Endodermal cell (in vitro differentiated cells): ENCODE results near the gene TOMM34. TPM values are rescaled to one million over a fixed set of nuclear protein-coding genes. Genes with fewer than 3 reads are reported as not detected.

Experiments
- DNase-seq: peaks from one replicate; pipeline ENCODE4 v3.0.0-alpha.2; 2017
- H3K27ac ChIP-seq: 2 replicates; pipeline ENCODE4 v1.5.1; 2013; ENCODE audit warnings: mild to moderate bottlenecking, low read depth, low read length, moderate library complexity
- H3K27me3 ChIP-seq: 2 replicates; pipeline ENCODE4 v1.6.1; 2013; ENCODE audit warnings: mild to moderate bottlenecking, low read length, moderate library complexity; ENCODE audit not compliant: insufficient read depth, control insufficient read depth, poor library complexity, severe bottlenecking
- H3K36me3 ChIP-seq: 2 replicates; pipeline ENCODE4 v1.7.0; 2013; ENCODE audit warnings: mild to moderate bottlenecking, low read length, moderate library complexity; ENCODE audit not compliant: control insufficient read depth, insufficient read depth
- H3K4me1 ChIP-seq: one replicate; pipeline ENCODE4 v1.7.0; 2013; ENCODE audit warnings: low read length; ENCODE audit not compliant: control insufficient read depth, insufficient read depth
- H3K4me3 ChIP-seq: 2 replicates; pipeline ENCODE4 v1.5.1; 2013; ENCODE audit warnings: mild to moderate bottlenecking, low read length, moderate library complexity
- H3K9ac ChIP-seq: 2 replicates; pipeline ENCODE4 v1.6.1; 2013; ENCODE audit warnings: mild to moderate bottlenecking, low read length, moderate library complexity; ENCODE audit not compliant: poor library complexity, severe bottlenecking; ENCODE audit errors: extremely low read depth
- H3K9me3 ChIP-seq: 2 replicates; pipeline ENCODE4 v1.6.1; 2013; ENCODE audit warnings: mild to moderate bottlenecking, low read length, moderate library complexity; ENCODE audit not compliant: control insufficient read depth
- H3K27ac Mint-ChIP-seq: 2 replicates; pipeline ENCODE4 v1.8.0; 2020; ENCODE audit warnings: mixed read lengths
- H3K27me3 Mint-ChIP-seq: 2 replicates; pipeline ENCODE4 v1.8.0; 2021; ENCODE audit warnings: mild to moderate bottlenecking, mixed read lengths; ENCODE audit not compliant: insufficient read depth
- H3K36me3 Mint-ChIP-seq: 2 replicates; pipeline ENCODE4 v1.8.0; 2020; ENCODE audit warnings: low read depth, mixed read lengths
- H3K4me1 Mint-ChIP-seq: 2 replicates; pipeline ENCODE4 v1.8.0; 2020; ENCODE audit warnings: mixed read lengths
- H3K4me3 Mint-ChIP-seq: 2 replicates; pipeline ENCODE4 v1.8.0; 2020; ENCODE audit warnings: mild to moderate bottlenecking, moderate library complexity, mixed read lengths
- H3K9me3 Mint-ChIP-seq: 2 replicates; pipeline ENCODE4 v1.8.0; 2020; ENCODE audit warnings: mild to moderate bottlenecking, mixed read lengths
- WGBS, 2 experiments: methylation state at CpG; one replicate each; pipeline versions ENCODE4 v1.1.5 to v1.1.7; 2013; ENCODE audit warnings: missing lambda C conversion rate in 2 of 2, mixed read lengths in 1 of 2; ENCODE audit not compliant: insufficient coverage in 1 of 2, insufficient read length in 1 of 2; 5-methylcytosine and 5-hydroxymethylcytosine counted together
- total RNA-seq, 2 donors: library from RNA; stranded (reverse); fragmentation: NEBNext Ultra II Directional in 1 of 2; extraction: Animal tissue kit (Norgen Biotek cat#: 25700) in 1 of 2; gene quantifications; 2 replicates in 1 of 2; 3 replicates in 1 of 2; pipeline ENCODE4 v1.2.1, GENCODE V29; 2021
- TF ChIP-seq, protein P1 (sequence below): fragments of 200-600 bp; sonication (generic); conservative IDR thresholded peaks from 2 replicates; pipeline ENCODE4 v1.5.0; 2021; ENCODE audit warnings: antibody characterized with exemption, mild to moderate bottlenecking

Gene TOMM34
- total RNA-seq, 2 donors from 2014 or later: 43.6 to 43.9 TPM

DNA sequence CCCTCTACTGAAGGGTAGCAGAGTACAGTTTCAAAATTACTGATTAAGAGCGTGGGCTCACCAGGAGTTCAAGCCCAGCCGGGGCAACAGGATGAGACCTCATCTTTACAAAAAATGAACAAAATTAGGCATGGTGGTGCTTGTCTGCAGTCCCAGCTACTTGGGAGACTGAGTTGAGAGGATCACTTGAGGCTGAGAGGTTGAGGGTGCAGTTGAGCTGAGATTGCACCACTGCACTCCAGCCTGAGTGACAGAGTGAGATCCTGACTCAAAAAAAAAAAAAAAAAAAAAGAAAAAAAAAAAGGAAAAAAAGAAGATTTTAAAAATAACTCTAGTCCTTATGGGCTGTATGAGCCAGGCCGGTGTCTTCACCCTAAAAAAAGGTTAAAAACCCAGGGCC is 31.6 kb downstream of the TOMM34 start:
- H3K27ac ChIP-seq: no peak overlapping the region
- H3K4me3 Mint-ChIP-seq: no peak overlapping the region
- no peak overlapping the region for H3K4me3 ChIP-seq
- H3K27me3 ChIP-seq: no peaks in the 10 kb centered on the region
- H3K4me1 Mint-ChIP-seq: no peaks in the 10 kb centered on the region
- H3K27me3 Mint-ChIP-seq: no peaks in the 10 kb centered on the region
- peaks cover 41% of the 10 kb centered on the region for H3K36me3 ChIP-seq
- no peak for DNase-seq
- no peaks in the 10 kb centered on the region for H3K9me3 Mint-ChIP-seq
- no peak overlapping the region for H3K27ac Mint-ChIP-seq
- H3K36me3 Mint-ChIP-seq: peaks cover 44% of the 10 kb centered on the region
- no peak overlapping the region for H3K9ac ChIP-seq
- 79% methylated on average over 3 of the region's 3 CpGs; no CpG with 5 or more reads in 1 of the 2 experiments for WGBS, 2 experiments
- no peaks in the 10 kb centered on the region for H3K9me3 ChIP-seq
- TF ChIP-seq, protein P1, sequence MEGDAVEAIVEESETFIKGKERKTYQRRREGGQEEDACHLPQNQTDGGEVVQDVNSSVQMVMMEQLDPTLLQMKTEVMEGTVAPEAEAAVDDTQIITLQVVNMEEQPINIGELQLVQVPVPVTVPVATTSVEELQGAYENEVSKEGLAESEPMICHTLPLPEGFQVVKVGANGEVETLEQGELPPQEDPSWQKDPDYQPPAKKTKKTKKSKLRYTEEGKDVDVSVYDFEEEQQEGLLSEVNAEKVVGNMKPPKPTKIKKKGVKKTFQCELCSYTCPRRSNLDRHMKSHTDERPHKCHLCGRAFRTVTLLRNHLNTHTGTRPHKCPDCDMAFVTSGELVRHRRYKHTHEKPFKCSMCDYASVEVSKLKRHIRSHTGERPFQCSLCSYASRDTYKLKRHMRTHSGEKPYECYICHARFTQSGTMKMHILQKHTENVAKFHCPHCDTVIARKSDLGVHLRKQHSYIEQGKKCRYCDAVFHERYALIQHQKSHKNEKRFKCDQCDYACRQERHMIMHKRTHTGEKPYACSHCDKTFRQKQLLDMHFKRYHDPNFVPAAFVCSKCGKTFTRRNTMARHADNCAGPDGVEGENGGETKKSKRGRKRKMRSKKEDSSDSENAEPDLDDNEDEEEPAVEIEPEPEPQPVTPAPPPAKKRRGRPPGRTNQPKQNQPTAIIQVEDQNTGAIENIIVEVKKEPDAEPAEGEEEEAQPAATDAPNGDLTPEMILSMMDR: no peak
- no peaks in the 10 kb centered on the region for H3K4me1 ChIP-seq

DNA sequence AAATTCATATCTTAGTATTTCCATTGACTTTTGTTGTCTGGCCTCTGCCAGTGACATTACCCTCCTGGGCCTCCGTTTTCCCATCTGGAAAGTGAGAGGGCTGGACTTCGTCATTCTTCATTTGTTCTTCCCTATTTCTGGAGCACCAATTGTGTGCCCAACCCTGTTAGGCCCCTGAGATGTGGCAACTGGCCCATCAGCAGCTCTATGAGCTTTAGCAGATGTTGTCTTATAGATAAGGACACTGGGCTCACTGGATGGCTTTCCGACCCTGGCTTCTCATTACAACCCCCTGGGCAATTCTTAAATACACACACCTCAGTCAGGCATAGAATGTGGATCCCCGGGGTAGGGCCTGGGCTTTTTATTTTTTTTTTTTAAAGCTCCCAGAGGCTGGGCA is 35.7 kb downstream of the TOMM34 start:
- Histone ChIP-seq H3K9ac (no peak overlapping the region), H3K27me3 (no peaks in the 10 kb centered on the region), H3K9me3 (no peaks in the 10 kb centered on the region), H3K36me3 (peaks cover 37% of the 10 kb centered on the region), H3K4me1 (no peaks in the 10 kb centered on the region), H3K27ac (no peak overlapping the region), H3K4me3 (no peak overlapping the region)
- TF ChIP-seq, protein P1: no peak
- no peaks in the 10 kb centered on the region for H3K9me3 Mint-ChIP-seq
- H3K36me3 Mint-ChIP-seq: peaks cover 45% of the 10 kb centered on the region
- 83 to 88% methylated on average over 2 to 4 of the region's 4 CpGs for WGBS, 2 experiments
- no peak overlapping the region for H3K4me3 Mint-ChIP-seq
- H3K27me3 Mint-ChIP-seq: no peaks in the 10 kb centered on the region
- H3K4me1 Mint-ChIP-seq: no peaks in the 10 kb centered on the region
- DNase-seq: no peak
- peak overlapping the region; percentile 41 for H3K27ac Mint-ChIP-seq

DNA sequence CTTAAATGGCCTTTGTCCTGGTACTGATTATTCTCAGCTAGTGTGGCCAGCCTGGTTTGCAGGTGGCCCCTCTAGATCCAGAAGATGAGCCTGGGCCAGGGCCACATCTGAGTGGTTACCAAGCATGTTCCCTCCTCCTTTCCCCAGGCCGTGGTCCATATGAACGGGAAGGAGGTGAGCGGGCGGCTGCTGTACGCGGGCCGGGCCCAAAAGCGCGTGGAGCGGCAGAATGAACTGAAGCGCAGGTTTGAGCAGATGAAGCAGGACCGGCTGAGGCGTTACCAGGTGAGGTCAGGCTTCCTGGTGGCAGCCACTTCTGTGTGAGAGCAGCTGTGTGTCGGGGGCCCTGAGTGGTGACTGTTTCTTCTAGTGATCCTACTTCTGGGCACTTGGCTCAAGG is 38.8 kb downstream of the TOMM34 start:
- H3K27me3 Mint-ChIP-seq: no peaks in the 10 kb centered on the region
- no peak overlapping the region for H3K9ac ChIP-seq
- H3K4me3 Mint-ChIP-seq: no peak overlapping the region
- H3K27ac Mint-ChIP-seq: no peak overlapping the region
- no peak for DNase-seq
- no peak overlapping the region for H3K27ac ChIP-seq
- TF ChIP-seq, protein P1: no peak
- no peak overlapping the region for H3K4me3 ChIP-seq
- WGBS, 2 experiments: 97 to 99% methylated on average over 11 to 14 of the region's 14 CpGs
- no peaks in the 10 kb centered on the region for H3K9me3 ChIP-seq
- H3K27me3 ChIP-seq: no peaks in the 10 kb centered on the region
- H3K4me1 ChIP-seq: no peaks in the 10 kb centered on the region
- peaks cover 63% of the 10 kb centered on the region for H3K36me3 Mint-ChIP-seq
- H3K4me1 Mint-ChIP-seq: no peaks in the 10 kb centered on the region
- H3K9me3 Mint-ChIP-seq: no peaks in the 10 kb centered on the region
- peaks cover 60% of the 10 kb centered on the region for H3K36me3 ChIP-seq
